Stimulated activated CD8-positive, alpha-beta memory T cell treated with anti-CD3 and anti-CD28 coated beads, Interleukin-4, amount 100 ng/mL, for 48 hours (primary cell): ENCODE measurements around the gene ATG5.
"Not testable (repeated sequence)": the region's sequence is repeated elsewhere in the genome, so short reads cannot be mapped to it uniquely, and the experiment has no call there.

Experiments
- DNase-seq: peaks from one replicate; pipeline ENCODE4 v3.0.0-alpha.2; 2020

The ATG5 gene

DNA sequence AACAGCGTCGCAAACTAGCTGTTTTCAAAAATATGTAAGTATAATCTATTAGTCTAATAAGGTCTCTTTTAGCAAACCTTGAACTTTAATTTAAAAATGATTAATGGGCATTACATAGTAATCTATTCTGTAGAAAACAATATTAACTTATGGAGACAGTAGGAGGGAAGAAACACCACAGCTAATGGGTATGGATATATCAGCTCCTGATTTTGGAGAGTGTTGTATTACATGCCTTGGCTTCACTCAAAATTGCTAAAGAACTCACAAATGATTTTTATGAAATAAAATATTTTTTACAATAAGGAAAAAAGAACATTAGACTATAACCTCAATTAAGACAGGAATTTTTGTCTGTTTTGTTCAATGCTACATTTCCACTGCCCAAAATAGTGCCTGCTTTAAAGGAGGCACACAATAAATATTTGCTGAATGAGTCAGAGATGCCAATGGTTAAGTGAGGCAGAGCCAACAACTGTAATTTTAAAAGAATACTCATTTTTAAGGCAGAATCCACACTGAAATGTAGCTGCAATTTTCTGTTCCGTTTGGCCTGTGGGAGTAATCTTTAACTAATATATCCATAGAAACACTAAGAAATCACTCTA, 15.7 kb downstream of the ATG5 start:
- DNase-seq: no peak

DNA sequence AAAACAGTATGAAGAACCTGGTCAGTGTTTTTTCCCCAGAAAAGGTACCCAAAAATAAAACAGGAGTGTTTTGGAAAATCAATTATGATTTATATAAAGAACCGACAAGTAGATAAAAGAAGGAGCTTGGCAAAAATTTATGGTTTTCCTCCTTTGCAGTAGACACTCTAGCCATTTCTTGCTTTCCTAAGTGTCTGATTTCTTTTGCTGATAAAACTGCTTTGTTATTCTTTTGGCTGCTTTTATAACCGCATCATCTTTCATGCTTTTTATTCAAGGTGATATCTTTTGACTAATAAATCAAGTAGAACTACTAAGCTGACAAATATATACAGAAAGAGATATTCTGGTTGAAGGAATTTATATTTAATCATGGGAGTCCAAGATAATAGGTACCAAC, 16.6 kb downstream of the ATG5 start:
- DNase-seq: no peak

DNA sequence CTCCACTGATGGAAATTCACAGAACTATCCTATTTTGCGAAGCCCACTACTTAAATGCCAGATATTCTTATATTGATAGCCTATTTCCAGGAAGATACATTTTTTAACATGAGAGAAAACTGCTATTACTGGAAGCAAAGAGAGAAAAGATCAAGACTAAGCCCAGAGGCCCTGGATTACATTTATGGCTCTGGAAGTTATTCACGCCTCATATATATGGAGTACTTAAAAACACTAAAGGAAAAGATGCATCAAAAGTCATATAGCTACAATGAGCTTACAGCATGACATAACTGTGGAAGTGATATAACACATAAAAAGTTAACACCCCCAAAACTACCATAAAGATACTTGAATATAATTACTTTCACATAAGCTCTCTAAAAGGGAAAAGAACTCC, 19.8 kb downstream of the ATG5 start:
- no peak for DNase-seq

DNA sequence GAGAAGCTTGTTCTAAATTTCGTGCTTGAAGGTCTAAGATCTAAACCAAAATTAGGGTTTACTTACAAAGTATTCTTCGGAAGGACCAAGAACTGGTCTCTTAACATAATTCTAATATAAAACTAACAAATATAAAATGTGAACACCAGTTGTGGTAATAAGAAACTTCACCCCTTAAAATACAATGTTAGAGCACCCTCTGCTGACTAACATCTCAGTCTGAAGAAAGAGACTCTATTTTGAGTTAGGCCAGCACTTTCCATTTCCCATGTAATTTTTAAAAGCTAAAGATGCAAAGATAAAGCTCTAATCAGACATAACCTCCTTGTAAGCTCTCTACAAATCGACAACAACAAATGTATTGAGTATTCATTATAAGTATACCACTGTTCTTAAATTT, 24.6 kb downstream of the ATG5 start:
- no peak for DNase-seq

GRCh38 chr6:106300020-106300780, 25.4 kb downstream of the ATG5 start:
- no peak for DNase-seq

- no peak for DNase-seq
These were observed 32.4 kb downstream of the ATG5 start for GRCh38 chr6:106293116-106293515.

- DNase-seq: no peak
These were observed 34.6 kb downstream of the ATG5 start for GRCh38 chr6:106290954-106291353.

DNA sequence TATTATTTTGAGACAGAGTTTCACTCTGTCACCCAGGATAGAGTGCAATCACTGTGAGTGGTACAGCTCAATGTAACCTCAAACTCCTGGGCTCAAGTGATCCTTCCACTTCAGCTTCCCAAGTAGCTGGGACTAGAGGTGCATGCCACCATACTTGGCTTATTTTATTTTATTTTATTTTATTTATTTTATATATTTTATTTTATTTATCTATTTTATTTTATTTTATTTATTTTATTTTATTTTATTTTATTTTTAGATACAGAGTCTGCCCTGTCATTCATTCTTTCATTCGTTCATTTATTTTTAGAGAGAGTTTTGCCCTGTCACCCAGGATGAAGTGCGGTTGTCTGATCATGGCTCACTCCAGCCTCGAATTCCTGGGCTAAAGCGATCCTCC, 35.5 kb downstream of the ATG5 start:
- no peak for DNase-seq

- DNase-seq: no peak
These were observed 38.3 kb downstream of the ATG5 start for GRCh38 chr6:106287215-106287614.

DNA sequence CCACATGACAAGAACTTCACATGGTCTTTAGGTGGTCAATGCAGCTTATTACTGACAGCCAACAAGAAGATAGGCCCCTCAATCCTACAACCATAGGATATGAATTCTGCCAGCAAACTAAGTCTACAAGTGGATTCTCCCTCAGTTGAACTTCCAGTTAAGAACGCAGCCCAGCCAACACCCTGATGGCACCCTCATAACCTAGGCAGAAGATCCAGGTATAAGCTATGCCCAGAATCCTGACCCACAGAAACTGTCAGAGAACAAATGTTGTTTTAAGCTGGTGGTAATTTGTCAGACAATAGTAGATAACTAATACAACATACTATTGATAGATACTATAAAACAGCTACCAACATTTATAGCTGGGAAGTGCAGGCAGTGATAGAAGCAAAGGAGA, 38.8 kb downstream of the ATG5 start:
- no peak for DNase-seq

DNA sequence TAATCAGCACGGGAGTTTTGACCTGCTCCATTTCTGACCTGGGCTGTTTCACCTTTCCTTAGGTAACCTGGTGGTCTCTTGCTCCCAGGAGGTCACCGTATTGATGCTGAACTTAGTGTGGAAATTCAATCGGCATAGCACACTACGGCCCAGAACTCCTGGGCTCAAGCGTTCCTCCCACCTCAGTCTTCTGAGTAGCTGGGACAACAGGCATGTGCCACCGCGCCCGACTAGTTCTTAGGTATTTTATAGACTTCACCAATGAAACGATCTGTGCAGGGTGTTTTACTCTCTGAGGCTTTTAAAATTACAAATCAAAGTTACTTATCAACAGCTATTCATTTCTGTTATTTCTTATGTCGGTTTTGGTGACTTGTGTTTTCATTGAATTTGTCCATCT, 42.1 kb downstream of the ATG5 start:
- DNase-seq: no peak

- DNase-seq: no peak
These were observed 43.9 kb downstream of the ATG5 start for GRCh38 chr6:106281661-106282060.

DNA sequence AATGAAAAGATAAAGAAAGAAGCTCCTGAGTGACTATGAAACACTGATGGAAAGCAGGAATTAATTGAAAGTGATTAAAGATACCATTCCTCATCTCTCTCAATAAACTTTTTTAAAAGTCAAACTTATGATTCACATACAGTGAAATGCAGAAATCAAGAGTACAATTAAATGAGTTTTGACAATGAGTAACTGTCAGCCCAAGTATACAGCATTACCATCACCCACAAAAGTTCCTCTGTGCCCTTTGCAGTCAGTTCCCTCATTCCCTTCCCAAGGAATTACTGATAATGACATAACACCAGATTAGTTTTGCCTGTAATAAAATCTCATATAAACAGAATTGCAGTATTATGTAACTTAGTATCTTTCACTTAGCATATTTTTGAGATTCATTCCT, 44.5 kb downstream of the ATG5 start:
- DNase-seq: no peak

DNA sequence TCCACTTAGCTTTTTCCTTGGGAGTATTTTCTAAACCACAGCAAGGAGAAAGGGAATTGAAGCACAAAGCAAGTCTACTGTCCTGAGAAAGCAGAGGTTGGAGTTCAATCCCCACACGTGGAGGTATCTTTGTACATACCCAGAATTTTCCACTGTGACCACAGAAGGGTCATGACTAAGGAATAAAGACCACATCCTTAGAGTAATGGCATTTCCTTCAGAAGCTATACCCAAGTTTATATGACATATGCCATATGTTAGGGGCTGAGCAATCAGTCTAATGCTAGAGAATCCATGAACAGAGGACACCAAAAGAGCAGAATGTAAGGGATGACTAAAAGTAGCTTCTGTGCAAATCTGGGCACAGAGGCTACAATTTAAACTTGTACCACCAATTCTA, 46.4 kb downstream of the ATG5 start:
- no peak for DNase-seq

GRCh38 chr6:106275692-106276091, 49.9 kb downstream of the ATG5 start:
- DNase-seq: no peak

DNA sequence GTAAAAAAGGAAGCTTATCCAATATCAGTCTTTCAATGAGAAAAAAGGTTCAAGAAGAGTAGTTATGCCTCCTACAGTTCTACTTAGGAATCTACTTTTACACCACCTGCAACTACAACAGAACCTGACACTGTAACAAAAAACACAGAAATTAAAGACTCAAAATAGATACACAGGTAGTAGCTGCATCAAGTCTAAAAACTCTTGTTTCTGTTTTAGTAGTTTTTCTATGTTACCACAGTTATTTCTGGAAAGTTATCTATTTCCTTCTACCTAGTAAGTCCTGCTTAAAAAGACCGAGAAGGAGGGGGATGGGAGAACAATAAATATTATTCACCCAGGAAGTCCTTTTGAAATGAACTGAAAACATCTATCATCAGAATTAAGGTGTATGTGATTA, 52.5 kb downstream of the ATG5 start:
- no peak for DNase-seq

GRCh38 chr6:106272287-106272686, 53.3 kb downstream of the ATG5 start:
- no peak for DNase-seq

DNA sequence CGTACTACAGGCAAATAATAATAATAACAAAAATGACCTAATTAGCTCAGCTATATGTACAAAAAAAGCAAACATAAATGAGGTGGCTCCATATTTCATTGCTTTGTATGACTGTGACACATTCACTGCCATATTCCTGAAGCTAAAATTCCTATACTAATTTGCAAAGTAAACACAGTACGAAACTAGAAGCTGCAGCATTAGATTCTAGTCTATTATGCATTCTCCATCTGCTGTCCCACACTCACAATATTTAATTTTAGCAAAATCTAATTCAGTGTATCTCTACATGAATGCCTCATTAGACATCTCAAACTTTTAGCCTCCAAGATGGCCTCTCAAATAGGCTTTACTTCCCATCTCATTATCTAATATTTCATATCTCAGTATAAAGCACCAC, 55.1 kb downstream of the ATG5 start:
- no peak for DNase-seq

DNA sequence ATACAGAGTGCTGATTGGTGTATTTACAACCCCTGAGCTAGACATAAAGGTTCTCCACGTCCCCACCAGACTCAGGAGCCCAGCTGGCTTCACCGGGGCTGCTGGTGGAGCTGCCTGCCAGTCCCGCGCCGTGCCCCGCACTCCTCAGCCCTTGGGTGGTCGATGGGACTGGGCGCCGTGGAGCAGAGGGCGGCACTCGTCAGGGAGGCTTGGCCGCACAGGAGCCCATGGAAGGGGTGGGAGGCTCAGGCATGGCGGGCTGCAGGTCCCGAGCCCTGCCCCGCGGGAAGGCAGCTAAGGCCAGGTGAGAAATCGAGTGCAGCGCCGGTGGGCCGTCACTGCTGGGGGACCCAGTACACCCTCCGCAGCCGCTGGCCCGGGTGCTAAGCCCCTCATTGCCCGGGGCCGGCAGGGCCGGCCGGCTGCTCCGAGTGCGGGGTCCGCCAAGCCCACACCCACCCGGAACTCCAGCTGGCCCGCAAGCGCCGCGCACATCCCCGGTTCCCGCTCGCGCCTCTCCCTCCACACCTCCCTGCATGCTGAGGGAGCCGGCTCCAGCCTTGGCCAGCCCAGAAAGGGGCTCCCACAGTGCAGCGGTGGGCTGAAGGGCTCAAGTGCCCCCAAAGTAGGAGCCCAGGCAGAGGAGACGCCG, 56.2 kb downstream of the ATG5 start:
- not testable (repeated sequence) for DNase-seq

GRCh38 chr6:106268500-106268899, 57.1 kb downstream of the ATG5 start:
- DNase-seq: not testable (repeated sequence)

DNA sequence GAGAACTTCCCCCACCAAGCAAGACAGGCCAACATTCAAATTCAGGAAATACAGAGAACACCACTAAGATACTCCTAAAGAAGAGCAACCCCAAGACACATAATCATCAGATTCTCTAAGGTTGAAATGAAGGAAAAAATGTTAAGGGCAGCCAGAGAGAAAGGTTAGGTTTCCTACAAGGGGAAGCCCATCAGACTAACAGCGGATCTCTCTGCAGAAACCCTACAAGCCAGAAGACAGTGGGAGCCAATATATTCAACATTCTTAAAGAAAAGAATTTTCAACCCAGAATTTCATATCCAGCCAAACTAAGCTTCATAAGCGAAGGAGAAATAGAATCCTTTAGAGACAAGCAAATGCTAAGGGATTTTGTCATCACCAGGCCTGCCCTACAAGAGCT, 61.1 kb downstream of the ATG5 start:
- DNase-seq: not testable (repeated sequence)

GRCh38 chr6:106259748-106260147, 65.8 kb downstream of the ATG5 start:
- not testable (repeated sequence) for DNase-seq

DNA sequence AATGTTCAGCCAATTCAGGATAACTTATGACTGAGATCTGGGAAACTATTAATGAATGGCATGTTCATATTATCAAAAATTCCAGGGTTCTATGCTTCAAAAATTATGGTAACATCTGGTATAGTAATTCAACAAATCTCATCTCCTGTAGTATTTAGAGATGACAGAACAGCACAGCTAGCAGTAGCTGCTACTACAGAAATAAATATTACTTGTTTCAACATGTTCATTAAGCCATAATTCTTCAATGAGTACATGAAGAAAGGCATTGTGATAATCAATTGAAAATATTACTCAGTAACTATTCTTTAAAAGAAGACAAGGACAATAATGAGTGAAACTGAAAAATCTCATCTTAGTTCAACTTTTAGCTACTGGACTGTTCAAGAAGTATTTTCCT, 66.8 kb downstream of the ATG5 start:
- DNase-seq: no peak

DNA sequence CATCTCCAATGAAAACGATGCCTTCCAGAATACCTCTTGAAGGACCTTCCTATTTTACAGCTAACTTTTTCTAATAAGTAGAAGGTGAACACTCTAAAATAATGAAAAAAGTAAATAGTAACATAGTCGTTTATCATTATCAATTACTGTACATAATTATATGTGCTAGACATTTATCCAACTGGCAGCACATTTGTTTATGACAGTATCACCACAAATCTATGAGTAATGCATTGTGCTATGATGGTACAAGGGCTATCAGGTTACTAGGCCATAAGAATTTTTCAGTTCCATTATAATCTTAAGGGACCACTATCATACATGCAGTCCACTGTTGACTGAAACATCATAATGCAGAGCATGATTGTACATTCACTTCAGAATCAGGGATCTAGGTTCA, 68.4 kb downstream of the ATG5 start:
- DNase-seq: no peak
